Transverse colon (tissue), 3 donors: Measurements from ENCODE around the gene HINT2.

Experiments used
- CTCF ChIP-seq, 5 experiments: fragments of 200-600 bp in 3 of 5; fragments of 450-650 bp in 2 of 5; sonication (generic) in 3 of 5; IDR thresholded peaks; 1 replicate in 2 of 5; 2 replicates in 3 of 5; pipeline ENCODE4 v1.5.1; 2016 to 2017; ENCODE audit warnings: antibody characterized with exemption in 5 of 5, inconsistent platforms in 3 of 5, mild to moderate bottlenecking in 2 of 5, moderate library complexity in 1 of 5
- EP300 ChIP-seq: sonication (generic); formaldehyde crosslinking; IDR thresholded peaks from one replicate; pipeline ENCODE4 v1.6.1; 2017; ENCODE audit warnings: antibody characterized with exemption, low read depth

DNA sequence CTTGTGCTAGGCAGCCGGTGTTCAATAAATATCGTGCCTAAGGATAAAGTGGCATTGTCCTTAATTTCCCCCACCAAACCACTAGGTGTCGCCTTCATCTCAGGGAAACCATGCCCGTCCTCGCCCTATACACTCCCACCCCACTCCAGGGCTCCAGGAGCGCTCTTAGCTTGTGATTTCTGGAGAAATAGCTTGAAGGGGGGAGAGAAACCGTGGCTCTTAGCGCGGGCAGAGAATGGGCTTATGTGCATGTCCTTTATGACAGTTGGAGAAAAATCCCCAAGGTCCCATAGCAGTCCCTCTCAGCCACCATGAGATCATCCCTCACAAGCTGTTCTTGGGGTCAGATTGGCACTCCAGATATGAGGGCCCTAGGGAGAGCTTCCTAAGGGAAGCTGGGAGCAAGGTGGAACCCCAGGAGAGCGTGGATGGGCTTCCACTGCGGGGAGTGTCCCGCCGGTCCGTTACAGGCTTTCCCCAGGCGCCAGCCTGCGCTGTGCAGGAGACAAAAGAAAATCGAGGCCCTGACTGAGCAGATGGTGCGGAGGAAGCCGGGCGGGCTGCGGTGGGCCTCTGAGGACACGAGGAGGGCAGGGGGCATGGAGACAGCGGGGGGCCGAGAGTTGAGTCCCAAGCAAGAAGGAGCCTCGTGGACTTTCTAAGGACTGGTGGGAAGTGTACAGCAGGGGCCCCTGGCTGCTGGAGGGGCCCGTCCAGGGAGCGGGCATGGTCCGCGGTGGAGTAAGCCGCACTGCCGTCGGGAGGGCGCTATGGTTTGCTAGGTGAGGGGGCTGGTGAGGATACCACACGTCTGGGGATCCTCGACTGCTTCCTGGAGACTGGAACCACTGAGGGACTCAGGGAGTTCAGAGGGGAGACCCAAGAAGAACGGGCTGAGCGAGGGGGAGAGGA is 24.2 kb downstream of the HINT2 start:
- TF ChIP-seq EP300 = no peak
- TF ChIP-seq CTCF (IDR thresholded peaks at IDR 0.05) = peak; percentile 84 to 92 (median 87)
